Suprapubic skin (tissue), 3 donors: ENCODE measurements around the gene KIDINS220.

Experiments used
- CTCF ChIP-seq, 2 donors: fragments of 200-600 bp in 1 of 2; fragments of 450-650 bp in 1 of 2; sonication (generic) in 1 of 2; IDR thresholded peaks; one replicate each; pipeline ENCODE4 v1.5.1; 2016 to 2019; ENCODE audit warnings: antibody characterized with exemption in 2 of 2, mild to moderate bottlenecking in 1 of 2, moderate library complexity in 1 of 2
- POLR2A ChIP-seq, 2 donors: fragments of 450-650 bp; IDR thresholded peaks; one replicate each; pipeline ENCODE4 v1.6.1; 2017; ENCODE audit warnings: antibody characterized with exemption in 2 of 2, mild to moderate bottlenecking in 2 of 2, moderate library complexity in 2 of 2

- no peak for TF ChIP-seq CTCF (IDR thresholded peaks at IDR 0.05)
- no peak for TF ChIP-seq POLR2A (IDR thresholded peaks at IDR 0.05)
Measured at GRCh38 chr2:8819194-8819593, 18.2 kb downstream of the KIDINS220 start.
